ENCODE measurements around the gene KIAA0232.
A peak's percentile ranks its signal among the peaks of the same experiment; 100 is the strongest.

The KIAA0232 gene

DNA sequence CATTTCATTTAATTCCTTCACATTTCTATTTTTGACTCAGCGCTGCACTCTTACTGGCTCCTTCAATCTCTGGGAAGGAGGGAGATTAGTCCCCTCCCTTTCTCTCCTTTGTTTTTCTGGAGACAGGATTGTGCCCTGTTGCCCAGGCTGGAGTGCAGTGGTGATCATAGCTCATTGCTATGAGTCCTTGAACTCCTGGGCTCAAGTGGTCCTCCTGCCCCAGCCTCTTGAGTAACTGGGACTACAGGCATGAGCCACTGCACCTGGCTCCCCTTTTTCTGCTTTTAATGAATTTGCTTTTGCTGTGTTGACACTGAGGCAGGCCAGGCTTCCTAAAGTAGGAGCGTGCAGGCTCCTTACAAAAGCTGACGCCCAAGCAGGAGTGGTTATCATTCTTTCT is 137.6 kb downstream of the KIAA0232 start:
- H3K4me3 ChIP-seq (ENCODE audit: low read depth, low read length) = no peak overlapping the region
- no peak for DNase-seq (ENCODE audit: low read depth)
- TF ChIP-seq, protein P1, sequence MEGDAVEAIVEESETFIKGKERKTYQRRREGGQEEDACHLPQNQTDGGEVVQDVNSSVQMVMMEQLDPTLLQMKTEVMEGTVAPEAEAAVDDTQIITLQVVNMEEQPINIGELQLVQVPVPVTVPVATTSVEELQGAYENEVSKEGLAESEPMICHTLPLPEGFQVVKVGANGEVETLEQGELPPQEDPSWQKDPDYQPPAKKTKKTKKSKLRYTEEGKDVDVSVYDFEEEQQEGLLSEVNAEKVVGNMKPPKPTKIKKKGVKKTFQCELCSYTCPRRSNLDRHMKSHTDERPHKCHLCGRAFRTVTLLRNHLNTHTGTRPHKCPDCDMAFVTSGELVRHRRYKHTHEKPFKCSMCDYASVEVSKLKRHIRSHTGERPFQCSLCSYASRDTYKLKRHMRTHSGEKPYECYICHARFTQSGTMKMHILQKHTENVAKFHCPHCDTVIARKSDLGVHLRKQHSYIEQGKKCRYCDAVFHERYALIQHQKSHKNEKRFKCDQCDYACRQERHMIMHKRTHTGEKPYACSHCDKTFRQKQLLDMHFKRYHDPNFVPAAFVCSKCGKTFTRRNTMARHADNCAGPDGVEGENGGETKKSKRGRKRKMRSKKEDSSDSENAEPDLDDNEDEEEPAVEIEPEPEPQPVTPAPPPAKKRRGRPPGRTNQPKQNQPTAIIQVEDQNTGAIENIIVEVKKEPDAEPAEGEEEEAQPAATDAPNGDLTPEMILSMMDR (IDR thresholded peaks at IDR 0.05; ENCODE audit: low read depth, low read length) = no peak
- TF ChIP-seq, protein P2, sequence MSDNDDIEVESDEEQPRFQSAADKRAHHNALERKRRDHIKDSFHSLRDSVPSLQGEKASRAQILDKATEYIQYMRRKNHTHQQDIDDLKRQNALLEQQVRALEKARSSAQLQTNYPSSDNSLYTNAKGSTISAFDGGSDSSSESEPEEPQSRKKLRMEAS (IDR thresholded peaks at IDR 0.05; ENCODE audit: low read depth, low read length) = no peak
- TF ChIP-seq MYC (IDR thresholded peaks at IDR 0.05; ENCODE audit: low read depth, low read length) = no peak
- TF ChIP-seq POLR2A (IDR thresholded peaks at IDR 0.05; ENCODE audit: extremely low read depth, insufficient read length) = no peak

DNA sequence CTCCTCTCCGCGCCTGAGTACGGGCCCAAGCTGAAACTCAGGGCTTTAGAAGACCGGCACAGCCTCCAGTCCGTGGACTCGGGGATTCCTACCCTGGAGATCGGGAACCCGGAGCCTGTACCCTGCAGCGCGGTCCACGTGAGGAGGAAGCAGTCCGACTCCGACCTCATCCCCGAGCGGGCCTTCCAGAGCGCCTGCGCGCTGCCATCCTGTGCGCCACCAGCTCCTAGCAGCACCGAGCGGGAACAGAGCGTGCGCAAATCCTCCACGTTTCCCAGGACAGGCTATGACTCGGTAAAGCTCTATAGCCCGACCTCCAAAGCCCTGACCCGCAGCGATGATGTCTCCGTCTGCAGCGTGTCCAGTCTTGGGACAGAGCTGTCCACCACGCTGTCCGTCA is 141.0 kb downstream of the KIAA0232 start:
- TF ChIP-seq POLR2A (IDR thresholded peaks at IDR 0.05; ENCODE audit: extremely low read depth, insufficient read length) (no peak), MYC (IDR thresholded peaks at IDR 0.05; ENCODE audit: low read depth, low read length) (no peak)
- TF ChIP-seq, protein P2 (IDR thresholded peaks at IDR 0.05; ENCODE audit: low read depth, low read length) = no peak
- TF ChIP-seq, protein P1 (IDR thresholded peaks at IDR 0.05; ENCODE audit: low read depth, low read length) = no peak
- no peak overlapping the region for H3K4me3 ChIP-seq (ENCODE audit: low read depth, low read length)
- DNase-seq (ENCODE audit: low read depth) = no peak

DNA sequence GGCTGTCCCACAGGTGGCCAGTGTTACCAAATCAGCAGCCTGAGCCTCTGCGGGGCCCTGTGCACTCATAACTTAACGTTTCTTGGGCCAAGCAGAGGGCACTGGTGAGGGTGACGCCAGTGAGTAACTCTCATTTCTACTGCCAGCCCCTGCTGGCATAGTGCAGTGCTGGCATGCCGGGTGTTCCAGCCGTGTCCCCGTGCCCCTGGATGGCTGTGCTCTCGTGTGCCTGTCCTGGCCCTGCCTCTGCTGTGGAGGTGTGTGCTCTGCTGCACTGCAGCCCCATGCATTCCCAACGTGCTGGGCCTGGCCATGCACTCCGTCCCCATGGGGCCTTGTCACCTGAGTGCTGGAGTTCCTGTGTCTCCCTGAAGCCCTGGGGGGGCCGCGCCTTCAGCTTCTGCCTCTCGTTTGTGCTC is 141.8 kb downstream of the KIAA0232 start:
- H3K4me3 ChIP-seq (ENCODE audit: low read depth, low read length) = no peak overlapping the region
- no peak for DNase-seq (ENCODE audit: low read depth)
- TF ChIP-seq MYC (IDR thresholded peaks at IDR 0.05; ENCODE audit: low read depth, low read length) (no peak), POLR2A (IDR thresholded peaks at IDR 0.05; ENCODE audit: extremely low read depth, insufficient read length) (no peak)
- TF ChIP-seq, protein P1 (IDR thresholded peaks at IDR 0.05; ENCODE audit: low read depth, low read length) = no peak
- TF ChIP-seq, protein P2 (IDR thresholded peaks at IDR 0.05; ENCODE audit: low read depth, low read length) = no peak

DNA sequence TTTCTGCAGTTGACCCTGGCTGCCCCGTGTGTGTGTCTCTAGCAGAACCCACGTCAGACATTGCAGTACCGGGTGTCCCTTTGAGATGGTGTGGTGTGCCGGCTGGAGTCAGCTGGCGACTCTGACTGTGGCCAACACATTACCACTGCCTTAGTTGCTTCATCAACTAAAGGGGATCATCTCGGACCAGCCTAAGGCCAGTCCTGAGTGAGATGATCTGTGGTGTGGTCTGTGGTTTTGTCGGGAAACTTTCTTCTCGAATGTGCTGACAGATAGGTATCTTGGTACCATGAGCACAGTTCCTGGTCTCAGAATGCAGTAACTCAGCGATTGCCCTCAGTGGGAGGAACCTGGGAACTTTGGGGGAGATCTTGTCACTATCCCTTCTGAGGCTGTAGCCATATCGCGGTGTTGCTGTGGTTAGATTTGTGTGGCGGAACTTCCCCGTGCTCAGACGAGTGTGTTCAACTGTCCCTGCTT is 142.9 kb downstream of the KIAA0232 start:
- TF ChIP-seq MYC (IDR thresholded peaks at IDR 0.05; ENCODE audit: low read depth, low read length) (no peak; the same call in 1 of the 2 replicates), POLR2A (IDR thresholded peaks at IDR 0.05; ENCODE audit: extremely low read depth, insufficient read length) (no peak)
- TF ChIP-seq, protein P2 (IDR thresholded peaks at IDR 0.05; ENCODE audit: low read depth, low read length) = peak; percentile 47
- TF ChIP-seq, protein P1 (IDR thresholded peaks at IDR 0.05; ENCODE audit: low read depth, low read length) = no peak
- no peak overlapping the region for H3K4me3 ChIP-seq (ENCODE audit: low read depth, low read length)
- peak; percentile 97 for DNase-seq (ENCODE audit: low read depth)

DNA sequence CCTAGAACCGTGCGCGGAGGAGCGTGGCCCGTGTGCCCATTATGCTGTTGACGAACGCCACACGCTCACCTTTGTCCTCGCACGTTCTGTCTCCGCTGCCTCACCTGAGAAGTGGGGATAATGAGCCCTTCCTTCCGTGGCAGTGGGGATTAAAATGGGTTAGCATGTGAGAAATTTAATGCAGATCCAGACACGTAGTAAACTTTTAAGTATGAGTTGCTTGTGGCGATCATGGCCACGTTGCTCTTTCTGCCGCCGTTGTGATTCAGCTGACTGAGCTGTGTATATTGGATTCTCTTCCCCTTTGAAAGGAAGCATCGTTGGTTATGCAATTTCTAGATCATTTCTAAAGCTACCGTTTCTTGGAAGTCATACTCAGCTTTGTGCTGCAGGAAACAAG is 143.6 kb downstream of the KIAA0232 start:
- DNase-seq (ENCODE audit: low read depth) = peak; percentile 92
- TF ChIP-seq, protein P2 (IDR thresholded peaks at IDR 0.05; ENCODE audit: low read depth, low read length) = peak; percentile 86
- TF ChIP-seq MYC (IDR thresholded peaks at IDR 0.05; ENCODE audit: low read depth, low read length) (peak; percentile 95), POLR2A (IDR thresholded peaks at IDR 0.05; ENCODE audit: extremely low read depth, insufficient read length) (no peak)
- TF ChIP-seq, protein P1 (IDR thresholded peaks at IDR 0.05; ENCODE audit: low read depth, low read length) = no peak
- H3K4me3 ChIP-seq (ENCODE audit: low read depth, low read length) = peak overlapping the region; percentile 18

Data from NB4 (cell line).